Fibroblast of lung (primary cell): Measurements from ENCODE around the gene LIAS. TPM values are rescaled to one million over a fixed set of nuclear protein-coding genes. Genes with fewer than 3 reads are reported as not detected.

Experiments
- DNase-seq, 2 donors: peaks; one replicate each; pipeline versions ENCODE4 v3.0.0 to v3.0.0-alpha.2; 2010; ENCODE audit warnings: low read depth in 2 of 2
- H2AFZ ChIP-seq: 2 replicates; pipeline ENCODE4 v1.5.1; 2012; ENCODE audit warnings: low read length, control low read depth, inconsistent platforms
- H3K27ac ChIP-seq: 2 replicates; pipeline ENCODE4 v1.5.1; 2011; ENCODE audit warnings: low read length, control low read depth; ENCODE audit not compliant: insufficient read depth
- H3K27me3 ChIP-seq: 2 replicates; pipeline ENCODE4 v1.5.1; 2011; ENCODE audit warnings: mild to moderate bottlenecking, low read length; ENCODE audit not compliant: control insufficient read depth, insufficient read depth
- H3K36me3 ChIP-seq: 2 replicates; pipeline ENCODE4 v1.5.1; 2011; ENCODE audit warnings: low read length; ENCODE audit not compliant: control insufficient read depth, insufficient read depth
- H3K4me1 ChIP-seq: 2 replicates; pipeline ENCODE4 v1.5.1; 2011; ENCODE audit warnings: low read length; ENCODE audit not compliant: control insufficient read depth, insufficient read depth; ENCODE audit errors: extremely low read depth
- H3K4me2 ChIP-seq: 2 replicates; pipeline ENCODE4 v1.5.1; 2011; ENCODE audit warnings: low read length, control low read depth; ENCODE audit not compliant: insufficient read depth; ENCODE audit errors: extremely low read depth
- H3K4me3 ChIP-seq, 4 experiments: fragments of 200-600 bp in 1 of 4; sonication (generic) in 1 of 4; replicated peaks in 1 of 4; 2 replicates each; pipeline ENCODE4 v1.5.1; 2011 to 2016; ENCODE audit warnings: low read length in 4 of 4, low read depth in 3 of 4, mild to moderate bottlenecking in 3 of 4, control low read depth in 2 of 4, inconsistent platforms in 1 of 4, mixed read lengths in 1 of 4; ENCODE audit not compliant: insufficient read depth in 1 of 4; ENCODE audit errors: control extremely low read depth in 1 of 4
- H3K79me2 ChIP-seq: 2 replicates; pipeline ENCODE4 v1.5.1; 2012; ENCODE audit warnings: mild to moderate bottlenecking, low read length, inconsistent platforms; ENCODE audit not compliant: control insufficient read depth, insufficient read depth
- H3K9ac ChIP-seq: 2 replicates; pipeline ENCODE4 v1.5.1; 2011; ENCODE audit warnings: mild to moderate bottlenecking, low read length, control low read depth; ENCODE audit not compliant: insufficient read depth
- H3K9me3 ChIP-seq: 2 replicates; pipeline ENCODE4 v1.5.1; 2012; ENCODE audit warnings: low read depth, low read length; ENCODE audit not compliant: control insufficient read depth, insufficient read depth
- H4K20me1 ChIP-seq: 2 replicates; pipeline ENCODE4 v1.5.1; 2011; ENCODE audit warnings: low read length; ENCODE audit not compliant: control insufficient read depth, insufficient read depth; ENCODE audit errors: extremely low read depth
- EZH2 ChIP-seq: IDR thresholded peaks from 2 replicates; pipeline ENCODE4 v1.5.1; 2012; ENCODE audit warnings: low read length, control low read depth, mild to moderate bottlenecking; ENCODE audit errors: missing control alignments
- polyA plus RNA-seq, 2 donors: library from polyadenylated mRNA; depleted of rRNA in 1 of 2; stranded (reverse) in 1 of 2; unstranded in 1 of 2; fragments of >200 nt; gene quantifications; 2 replicates each; pipeline ENCODE4 v1.2.1, GENCODE V29; 2011 to 2012; ENCODE audit warnings: missing spikeins in 1 of 2
- total RNA-seq: library from RNA; depleted of rRNA; stranded (reverse); fragments of >200 nt; gene quantifications from 2 replicates; pipeline ENCODE4 v1.2.1, GENCODE V29; 2014
- TF ChIP-seq, protein P1 (sequence below), 2 donors: IDR thresholded peaks in 1 of 2; conservative IDR thresholded peaks in 1 of 2; 1 replicate in 1 of 2; 2 replicates in 1 of 2; pipeline ENCODE4 v1.5.1; 2011 to 2012; ENCODE audit warnings: low read length in 2 of 2, control low read depth in 1 of 2, inconsistent platforms in 1 of 2, low read depth in 1 of 2, mild to moderate bottlenecking in 1 of 2

The LIAS gene
- total and polyA plus RNA-seq, 2 donors (not counting 1 experiment from before 2014, with no cell fraction given): 7.1 to 8.6 TPM

DNA sequence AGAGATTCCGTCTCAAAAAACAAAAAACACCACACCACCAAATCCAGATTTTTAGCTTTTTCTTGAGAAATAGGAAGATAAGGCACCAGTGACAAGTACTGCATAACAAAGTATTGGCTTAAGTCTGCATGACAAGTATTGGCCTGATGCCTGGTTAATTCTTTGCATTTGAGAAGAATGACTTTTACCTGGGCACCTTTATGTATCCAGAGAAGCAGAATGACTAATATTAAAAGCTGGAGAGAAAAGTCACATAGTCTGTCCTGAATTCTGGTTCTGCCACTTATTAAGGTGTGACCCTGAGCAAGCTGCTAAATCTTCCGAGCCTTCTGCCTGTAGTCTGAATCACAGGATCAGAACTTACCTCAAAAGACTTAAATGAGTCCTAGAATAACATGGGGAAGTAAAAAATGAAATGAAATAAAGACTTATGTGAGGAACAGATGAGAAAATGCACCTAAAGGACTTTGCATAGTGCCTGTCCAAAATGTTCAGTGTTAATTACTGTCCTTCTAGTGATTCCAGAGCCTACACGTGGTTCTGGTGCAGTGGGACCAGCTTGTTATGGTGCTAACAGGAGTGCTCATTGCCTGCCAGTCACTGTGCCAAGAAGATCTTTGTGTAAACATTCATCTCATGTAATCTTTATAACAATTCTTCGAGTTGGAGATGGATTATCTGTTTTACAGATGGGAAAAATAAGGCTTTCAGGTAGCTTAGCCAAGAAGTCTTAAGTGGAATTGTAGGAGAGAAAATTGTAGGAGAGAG lies 36.8 kb downstream of the LIAS start:
- peak in 1 of 2 donors; percentile 23 for DNase-seq
- peaks cover 1% of the 10 kb centered on the region for H3K36me3 ChIP-seq
- H3K4me2 ChIP-seq: no peak overlapping the region
- TF ChIP-seq, protein P1, sequence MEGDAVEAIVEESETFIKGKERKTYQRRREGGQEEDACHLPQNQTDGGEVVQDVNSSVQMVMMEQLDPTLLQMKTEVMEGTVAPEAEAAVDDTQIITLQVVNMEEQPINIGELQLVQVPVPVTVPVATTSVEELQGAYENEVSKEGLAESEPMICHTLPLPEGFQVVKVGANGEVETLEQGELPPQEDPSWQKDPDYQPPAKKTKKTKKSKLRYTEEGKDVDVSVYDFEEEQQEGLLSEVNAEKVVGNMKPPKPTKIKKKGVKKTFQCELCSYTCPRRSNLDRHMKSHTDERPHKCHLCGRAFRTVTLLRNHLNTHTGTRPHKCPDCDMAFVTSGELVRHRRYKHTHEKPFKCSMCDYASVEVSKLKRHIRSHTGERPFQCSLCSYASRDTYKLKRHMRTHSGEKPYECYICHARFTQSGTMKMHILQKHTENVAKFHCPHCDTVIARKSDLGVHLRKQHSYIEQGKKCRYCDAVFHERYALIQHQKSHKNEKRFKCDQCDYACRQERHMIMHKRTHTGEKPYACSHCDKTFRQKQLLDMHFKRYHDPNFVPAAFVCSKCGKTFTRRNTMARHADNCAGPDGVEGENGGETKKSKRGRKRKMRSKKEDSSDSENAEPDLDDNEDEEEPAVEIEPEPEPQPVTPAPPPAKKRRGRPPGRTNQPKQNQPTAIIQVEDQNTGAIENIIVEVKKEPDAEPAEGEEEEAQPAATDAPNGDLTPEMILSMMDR (conservative IDR thresholded peaks at IDR 0.05 in 1 of 2, IDR thresholded peaks at IDR 0.05 in 1 of 2; ENCODE audit: low read depth in 1 of 2, low read length in 2 of 2): no peak
- TF ChIP-seq EZH2: no peak
- no peaks in the 10 kb centered on the region for H3K79me2 ChIP-seq
- H4K20me1 ChIP-seq: no peaks in the 10 kb centered on the region
- H3K27ac ChIP-seq: no peak overlapping the region
- no peaks in the 10 kb centered on the region for H3K4me1 ChIP-seq
- H3K27me3 ChIP-seq: no peaks in the 10 kb centered on the region
- H3K4me3 ChIP-seq: no peak overlapping the region
- H2AFZ ChIP-seq: no peak overlapping the region
- H3K9ac ChIP-seq: no peak overlapping the region
- H3K9me3 ChIP-seq: no peaks in the 10 kb centered on the region

DNA sequence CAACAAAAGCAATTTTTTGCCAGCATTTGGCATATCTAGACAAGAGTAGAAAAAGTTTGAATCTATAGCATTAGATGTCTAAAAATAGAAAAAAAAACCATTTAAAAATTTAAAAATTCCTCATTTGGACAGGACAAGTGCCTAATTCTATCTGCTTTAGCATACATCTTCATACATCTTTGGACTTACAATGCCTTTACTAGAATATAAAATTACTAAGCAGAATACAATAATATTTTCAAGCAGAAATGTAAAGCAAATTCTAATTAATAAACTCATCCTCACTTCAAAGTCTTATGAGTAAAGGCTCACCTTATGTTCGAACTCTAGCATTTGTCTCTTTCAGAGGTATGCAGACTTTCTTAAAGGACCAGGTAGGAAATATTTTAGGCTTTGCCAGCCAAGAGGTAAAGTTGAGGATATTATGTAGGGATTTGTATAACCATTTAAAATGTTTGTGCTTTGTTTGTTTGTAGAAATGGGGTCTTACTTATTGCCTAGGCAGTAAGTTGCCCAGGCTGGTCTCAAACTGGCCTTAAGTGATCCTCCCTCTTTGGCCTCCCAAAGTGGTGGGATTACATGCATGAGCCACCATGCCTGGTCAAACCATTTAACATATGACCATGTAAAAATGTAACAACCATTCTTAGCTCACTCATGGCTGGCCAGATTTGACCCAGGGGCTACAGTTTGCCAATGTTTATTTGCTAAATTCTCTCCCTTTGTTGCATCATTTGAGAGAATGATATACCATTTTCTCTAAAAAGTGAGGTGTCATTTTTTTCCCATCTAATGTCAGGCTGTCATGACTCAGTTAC lies 39.3 kb downstream of the LIAS start:
- H3K4me2 ChIP-seq: no peak overlapping the region
- peaks cover 1% of the 10 kb centered on the region for H3K36me3 ChIP-seq
- H2AFZ ChIP-seq: no peak overlapping the region
- H3K79me2 ChIP-seq: no peaks in the 10 kb centered on the region
- TF ChIP-seq, protein P1 (conservative IDR thresholded peaks at IDR 0.05 in 1 of 2, IDR thresholded peaks at IDR 0.05 in 1 of 2; ENCODE audit: low read depth in 1 of 2, low read length in 2 of 2): no peak
- no peak for TF ChIP-seq EZH2
- H3K27me3 ChIP-seq: no peaks in the 10 kb centered on the region
- peaks cover 7% of the 10 kb centered on the region for H3K4me1 ChIP-seq
- peak in 1 of 2 donors; percentile 37 for DNase-seq
- no peak overlapping the region for H3K27ac ChIP-seq
- H3K9me3 ChIP-seq: no peaks in the 10 kb centered on the region
- H3K4me3 ChIP-seq: no peak overlapping the region
- H3K9ac ChIP-seq: no peak overlapping the region
- no peaks in the 10 kb centered on the region for H4K20me1 ChIP-seq

DNA sequence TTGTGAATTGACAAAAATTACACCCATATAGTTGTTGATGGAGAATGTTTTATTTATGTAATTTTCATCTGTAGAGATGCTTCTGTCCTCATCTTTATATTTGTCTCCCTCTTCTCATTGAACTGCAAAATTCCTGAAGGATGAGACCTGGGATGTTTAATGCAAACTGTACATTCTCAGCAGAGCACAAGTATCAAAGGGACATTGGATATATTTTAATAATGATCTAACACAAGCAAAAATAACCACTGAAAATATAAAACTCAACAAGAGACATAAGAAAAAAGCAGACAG lies 39.8 kb downstream of the LIAS start:
- Histone ChIP-seq H3K9ac (no peak overlapping the region), H3K27ac (no peak overlapping the region), H3K4me2 (no peak overlapping the region), H3K4me3 (no peak overlapping the region), H2AFZ (no peak overlapping the region), H3K27me3 (no peaks in the 10 kb centered on the region), H4K20me1 (no peaks in the 10 kb centered on the region), H3K9me3 (no peaks in the 10 kb centered on the region), H3K79me2 (no peaks in the 10 kb centered on the region), H3K36me3 (peaks cover 1% of the 10 kb centered on the region), H3K4me1 (peaks cover 7% of the 10 kb centered on the region)
- no peak for TF ChIP-seq EZH2
- no peak for DNase-seq
